Stimulated activated CD8-positive, alpha-beta memory T cell treated with anti-CD3 and anti-CD28 coated beads, Interleukin-12 subunit alpha, Interleukin-12 subunit beta, amount 100 ng/mL, for 24 hours (primary cell): ENCODE measurements around the gene FSD2.

Source experiments
- DNase-seq: peaks from one replicate; pipeline ENCODE4 v3.0.0-alpha.2; 2020; ENCODE audit errors: extremely low read depth

Gene FSD2, protein sequence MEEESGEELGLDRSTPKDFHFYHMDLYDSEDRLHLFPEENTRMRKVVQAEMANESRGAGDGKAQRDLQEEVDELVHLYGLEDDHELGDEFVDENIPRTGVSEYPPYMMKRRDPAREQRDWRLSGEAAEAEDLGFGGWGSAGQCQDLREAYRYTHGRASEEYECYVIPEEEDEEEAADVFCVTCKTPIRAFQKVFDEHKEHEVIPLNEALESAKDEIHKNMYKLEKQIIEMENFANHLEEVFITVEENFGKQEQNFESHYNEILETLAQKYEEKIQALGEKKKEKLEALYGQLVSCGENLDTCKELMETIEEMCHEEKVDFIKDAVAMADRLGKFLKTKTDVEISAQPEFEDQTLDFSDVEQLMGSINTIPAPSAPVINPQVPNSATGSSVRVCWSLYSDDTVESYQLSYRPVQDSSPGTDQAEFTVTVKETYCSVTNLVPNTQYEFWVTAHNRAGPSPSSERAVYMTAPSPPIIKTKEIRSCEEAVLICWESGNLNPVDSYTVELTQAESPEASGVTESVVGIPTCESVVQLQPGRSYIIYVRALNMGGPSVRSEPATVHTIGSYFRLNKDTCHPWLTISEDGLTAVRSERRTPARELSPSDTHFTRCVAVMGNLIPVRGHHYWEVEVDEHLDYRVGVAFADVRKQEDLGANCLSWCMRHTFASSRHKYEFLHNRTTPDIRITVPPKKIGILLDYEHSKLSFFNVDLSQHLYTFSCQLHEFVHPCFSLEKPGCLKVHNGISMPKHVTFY

DNA sequence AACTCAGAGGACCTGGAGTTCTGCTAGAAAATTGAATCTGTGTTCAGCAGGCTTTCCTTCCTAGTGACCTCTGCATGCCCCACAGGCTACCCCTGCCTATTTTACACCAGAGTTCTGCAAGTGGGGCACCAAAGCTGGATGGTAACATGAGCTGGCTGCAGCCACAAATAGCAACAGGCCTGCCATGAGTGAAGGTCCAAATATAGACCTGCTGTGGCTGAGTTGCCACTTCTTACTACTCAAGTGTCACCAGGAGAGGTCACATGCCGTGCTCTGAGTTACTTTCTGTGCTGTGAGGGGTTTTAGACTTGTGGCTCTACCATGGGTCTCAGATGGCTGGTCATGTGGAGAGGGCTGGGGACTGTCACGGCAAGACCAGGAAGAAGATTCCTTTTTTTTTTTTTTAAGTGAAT, at the start of gene FSD2:
FSD2 (minus strand) TSS at position 76 of the 413 bp plus-strand sequence. CDS start 18,679 bp downstream, outside the sequence.
- no peak for DNase-seq

DNA sequence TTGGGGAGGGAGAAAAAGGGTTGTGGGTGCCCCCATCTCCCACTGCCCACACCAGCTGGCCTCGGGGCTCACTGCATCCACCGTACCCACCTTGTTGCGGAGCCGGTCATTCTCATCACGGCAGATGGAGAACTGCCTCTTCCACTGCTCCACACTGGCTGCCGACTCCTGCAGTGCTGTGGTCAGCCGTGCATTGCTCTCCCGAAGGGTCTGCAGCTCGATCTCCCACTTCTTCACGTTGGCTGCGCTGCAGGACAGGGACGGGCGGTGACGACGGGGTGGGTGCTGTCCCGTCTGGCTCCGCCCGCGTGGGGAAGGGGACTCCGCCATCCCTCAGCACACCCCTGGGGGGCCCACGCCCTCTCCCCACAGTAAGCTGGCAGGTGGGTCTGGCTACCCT, 48.7 kb upstream of the FSD2 start:
- DNase-seq: no peak

- DNase-seq: no peak
Observed at GRCh38 chr15:82852941-82853561, 47.2 kb upstream of the FSD2 start.

DNA sequence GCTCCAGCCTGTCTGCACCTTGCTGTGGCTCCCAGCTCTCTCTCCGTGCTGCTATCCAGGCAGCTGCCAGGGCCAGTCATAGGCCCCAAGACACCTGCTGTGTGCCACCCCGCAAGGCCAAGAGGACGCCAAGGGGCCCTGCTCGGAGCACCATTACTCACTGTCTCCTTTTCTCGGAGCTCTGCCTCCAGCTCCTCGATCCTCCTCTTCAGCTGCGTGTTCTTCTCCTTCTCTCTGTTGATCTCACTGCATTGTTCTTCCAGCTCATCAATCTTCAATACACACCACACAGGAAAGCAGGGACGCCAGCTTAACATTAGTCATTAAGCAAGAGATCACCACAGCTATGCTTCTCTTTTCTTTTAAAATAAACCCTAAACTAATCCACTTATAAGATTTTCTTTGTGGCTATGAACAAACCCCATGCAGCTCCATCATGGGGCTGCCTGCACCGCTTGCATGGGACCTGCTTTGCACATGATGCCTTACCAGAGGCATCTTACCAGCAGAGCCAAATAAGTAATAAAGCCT, 46.2 kb upstream of the FSD2 start:
- no peak for DNase-seq

DNA sequence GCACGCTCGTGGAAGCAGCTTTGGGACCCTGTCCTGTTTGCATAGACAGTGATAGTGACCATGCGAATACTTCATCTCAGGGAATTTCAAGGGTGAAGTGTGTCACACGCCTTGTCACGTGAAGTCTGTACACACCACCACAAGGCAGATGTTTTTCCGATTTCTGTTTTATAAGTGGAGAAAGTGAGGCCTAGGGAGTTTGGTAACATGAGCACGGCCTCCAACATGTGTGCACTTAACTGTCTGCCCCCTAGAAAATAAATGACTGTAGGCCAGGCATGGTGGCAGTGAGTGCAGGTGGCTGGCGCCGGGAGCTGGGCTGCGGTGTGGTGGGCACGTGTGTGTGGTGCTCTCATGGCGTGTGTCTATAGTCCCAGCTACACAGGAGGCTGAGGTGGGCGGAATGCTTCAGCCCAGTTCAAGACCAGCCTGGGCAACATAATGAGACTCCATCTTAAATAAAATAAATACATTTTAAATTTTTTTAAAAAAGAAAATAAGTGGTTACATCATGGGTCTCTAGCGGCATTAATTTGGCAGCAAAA, 45.5 kb upstream of the FSD2 start:
- DNase-seq: no peak

DNA sequence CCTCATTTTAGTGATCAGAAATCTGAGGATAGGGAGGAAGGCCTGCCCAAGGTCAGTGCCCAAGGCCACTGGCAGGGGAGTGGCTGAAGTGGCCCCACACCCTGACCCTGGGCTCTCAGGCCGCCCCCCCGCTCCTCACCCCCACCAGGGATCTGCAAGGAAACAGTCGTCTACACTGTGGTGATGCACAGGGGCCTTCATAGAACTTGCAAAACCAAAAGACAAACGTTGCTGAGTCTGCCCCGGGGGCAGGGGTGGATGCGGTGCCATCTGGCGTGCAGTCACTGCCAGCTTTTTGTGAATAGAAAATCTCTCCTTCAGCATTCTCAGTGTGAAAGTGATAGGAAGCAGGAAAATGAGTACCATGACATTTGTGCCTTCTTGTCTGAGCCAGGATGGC, 44.9 kb upstream of the FSD2 start:
- no peak for DNase-seq

GRCh38 chr15:82849556-82850512, 44.0 kb upstream of the FSD2 start:
- DNase-seq: peak; percentile 7

DNA sequence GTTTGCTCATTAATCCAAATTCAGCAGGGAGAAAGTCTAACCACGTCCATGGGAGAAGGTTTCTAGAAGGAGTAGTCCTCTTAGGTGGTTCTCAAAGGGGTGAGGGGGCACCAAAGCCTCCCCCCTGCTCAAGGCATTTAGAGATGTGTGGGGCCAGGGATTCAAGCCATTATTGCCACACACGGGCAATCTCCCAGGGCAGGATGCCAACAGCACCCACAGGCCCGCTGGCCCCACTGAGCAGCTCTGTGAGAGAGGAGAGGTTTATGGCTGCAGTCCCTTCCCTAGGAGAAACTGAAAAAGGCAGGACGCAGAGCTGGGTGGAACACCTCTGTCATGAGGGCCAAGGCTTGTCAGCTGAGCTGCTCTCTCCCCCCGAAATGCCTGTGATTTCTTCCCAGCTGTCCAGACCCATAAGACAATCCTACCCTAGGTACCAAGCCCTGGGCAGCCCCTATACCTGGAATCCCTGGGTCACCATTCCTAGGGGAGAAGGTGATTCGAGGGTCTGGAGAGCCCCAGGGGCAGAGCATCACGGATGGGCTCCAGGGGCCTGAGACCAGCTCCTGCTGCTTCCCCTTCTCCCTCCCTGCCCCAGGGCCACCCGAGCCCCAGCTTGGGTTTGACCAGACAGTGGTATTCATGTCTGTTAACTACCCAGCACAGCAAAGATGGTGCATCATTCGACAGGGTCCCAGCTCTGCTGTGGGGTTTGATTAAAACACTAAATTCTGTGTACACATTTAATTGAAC, 42.5 kb upstream of the FSD2 start:
- no peak for DNase-seq

- DNase-seq: no peak
Observed at GRCh38 chr15:82847703-82848102, 41.8 kb upstream of the FSD2 start.

DNA sequence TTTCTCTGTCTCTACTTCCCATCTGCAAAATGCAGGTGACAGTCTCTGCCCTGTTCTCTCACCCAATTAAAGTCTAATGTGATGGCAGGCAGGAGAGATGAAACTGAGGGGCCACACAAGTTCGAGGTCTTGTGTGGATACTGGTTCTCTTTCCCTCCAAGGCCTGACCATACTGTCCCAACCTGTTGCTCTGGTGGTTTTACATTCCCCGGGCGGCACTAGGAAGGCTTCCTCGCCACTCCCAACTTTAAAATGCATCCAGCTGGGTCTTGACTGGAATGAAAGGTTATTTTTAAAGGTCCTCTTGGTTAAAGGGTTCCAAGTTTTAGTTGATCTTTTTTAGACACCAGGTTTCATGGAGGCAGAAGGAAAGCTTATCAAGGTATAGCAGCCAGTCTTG, 40.8 kb upstream of the FSD2 start:
- no peak for DNase-seq

- no peak for DNase-seq
Observed at GRCh38 chr15:82845686-82846085, 39.8 kb upstream of the FSD2 start.

DNA sequence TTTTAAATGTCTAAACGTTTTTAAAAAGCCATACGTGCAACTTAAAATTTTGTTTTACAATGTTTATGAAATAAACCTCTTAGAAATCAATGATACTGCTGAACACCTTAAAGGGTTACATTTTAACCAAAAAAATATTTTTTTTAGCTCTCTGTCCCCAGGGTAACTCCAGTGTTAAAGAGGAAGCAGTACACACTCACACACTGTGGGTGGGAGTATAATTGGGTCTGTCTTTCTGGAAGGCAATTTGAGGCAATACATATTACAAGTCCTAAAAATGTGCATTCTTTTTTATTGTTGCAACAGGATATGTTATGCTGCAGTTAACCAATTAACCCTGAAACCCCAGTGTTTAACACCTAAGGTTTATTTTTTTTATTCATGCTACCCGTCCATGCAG, 37.7 kb upstream of the FSD2 start:
- DNase-seq: no peak

GRCh38 chr15:82840166-82840565, 34.3 kb upstream of the FSD2 start:
- DNase-seq: no peak

- no peak for DNase-seq
Observed at GRCh38 chr15:82839136-82839535, 33.3 kb upstream of the FSD2 start.

- DNase-seq: no peak
Observed at GRCh38 chr15:82838096-82838735, 32.3 kb upstream of the FSD2 start.

DNA sequence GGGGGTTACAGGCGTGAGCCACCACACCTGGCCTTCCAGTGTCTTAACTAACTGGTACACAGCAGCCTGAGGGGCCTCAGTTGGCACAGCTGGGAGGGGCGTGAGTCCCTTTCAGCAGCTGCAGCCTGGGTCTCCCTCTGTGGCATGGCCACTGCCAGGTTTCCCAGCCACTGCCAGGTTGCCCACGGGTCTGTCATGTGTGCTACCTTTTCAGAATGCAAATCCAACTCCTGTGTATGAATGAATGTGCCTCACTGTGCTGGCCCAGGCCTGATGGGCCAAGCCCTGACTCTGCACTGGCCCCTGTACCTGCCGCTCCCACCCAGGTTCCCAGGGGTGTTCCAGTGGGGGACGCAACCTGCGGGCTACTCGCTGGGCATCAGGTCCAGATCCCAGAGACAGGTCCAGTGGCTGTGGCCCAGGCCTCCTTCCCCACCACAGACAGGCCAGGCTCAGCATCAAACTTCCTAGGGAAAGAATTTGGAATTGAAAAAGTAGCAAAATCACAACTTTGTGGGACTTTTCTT, 29.6 kb upstream of the FSD2 start:
- no peak for DNase-seq

- no peak for DNase-seq
Observed at GRCh38 chr15:82833362-82833682, 27.5 kb upstream of the FSD2 start.

DNA sequence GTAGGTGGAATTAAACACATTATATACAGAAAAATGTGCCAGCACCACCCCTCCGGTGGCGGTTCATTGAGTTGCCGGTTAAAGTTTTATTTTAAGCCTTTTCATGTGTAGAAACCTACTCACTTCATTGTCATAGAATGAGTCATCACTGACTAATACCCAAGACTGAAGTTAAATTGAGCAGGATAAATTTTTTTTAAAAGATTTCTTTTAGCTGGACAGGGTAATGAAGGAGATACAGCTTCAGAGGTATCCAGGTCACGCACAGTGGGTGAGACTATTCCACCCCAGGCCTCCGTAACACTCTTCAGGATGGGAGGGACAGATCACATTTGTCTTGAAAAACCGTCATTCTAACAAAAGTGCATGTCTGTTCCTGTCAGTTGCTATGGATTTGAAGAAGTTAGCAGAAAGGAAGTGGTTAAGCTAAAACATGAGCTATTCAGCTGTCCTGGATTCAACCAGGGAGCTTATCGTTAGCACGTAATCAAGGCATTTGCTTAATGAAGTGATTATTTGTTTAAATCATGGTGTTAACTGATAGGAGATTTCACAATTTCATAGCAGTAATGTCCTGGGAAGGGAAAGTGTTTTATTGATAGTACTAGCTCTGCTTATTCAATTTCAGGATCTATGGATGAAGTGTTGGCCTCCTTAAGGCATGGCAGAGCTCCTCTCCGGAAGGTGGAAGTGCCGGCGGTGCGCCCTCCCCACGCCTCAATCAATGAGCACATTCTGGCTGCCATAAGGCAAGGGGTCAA, 26.9 kb upstream of the FSD2 start:
- no peak for DNase-seq
